Muscle of leg (tissue), 11 donors: Measurements from ENCODE around the gene ABCC3. TPM values are rescaled to one million over a fixed set of nuclear protein-coding genes. Genes with fewer than 3 reads are reported as not detected.
"Not testable (repeated sequence)": the region's sequence is repeated elsewhere in the genome, so short reads cannot be mapped to it uniquely, and the experiment has no call there.

Experiments used
- DNase-seq: peaks from one replicate; pipeline ENCODE4 v3.0.0; 2013
- H3K27ac ChIP-seq: one replicate; pipeline ENCODE4 v1.5.1; 2013; ENCODE audit warnings: mild to moderate bottlenecking, low read length, control low read depth
- H3K27me3 ChIP-seq: one replicate; pipeline ENCODE4 v1.6.1; 2013; ENCODE audit warnings: low read length; ENCODE audit not compliant: control insufficient read depth, insufficient read depth
- H3K36me3 ChIP-seq: one replicate; pipeline ENCODE4 v1.6.1; 2013; ENCODE audit warnings: low read length; ENCODE audit not compliant: control insufficient read depth, insufficient read depth
- H3K4me1 ChIP-seq: one replicate; pipeline ENCODE4 v1.6.1; 2013; ENCODE audit warnings: low read length; ENCODE audit not compliant: control insufficient read depth, insufficient read depth
- H3K4me3 ChIP-seq: one replicate; pipeline ENCODE4 v1.5.1; 2013; ENCODE audit warnings: low read length, control low read depth
- H3K9me3 ChIP-seq: replicated peaks from 2 replicates; pipeline ENCODE4 v1.6.1; 2013; ENCODE audit warnings: low read depth, low read length; ENCODE audit not compliant: control insufficient read depth
- WGBS: methylation state at CpG from one replicate; pipeline ENCODE4 v1.1.5; 2013; ENCODE audit warnings: missing lambda C conversion rate; ENCODE audit not compliant: insufficient coverage; 5-methylcytosine and 5-hydroxymethylcytosine counted together
- polyA plus RNA-seq, 8 donors: library from polyadenylated mRNA; unstranded; fragments of 120-200 nt; gene quantifications; one replicate each; pipeline versions ENCODE4 v1.2.1 to v1.2.3, GENCODE V29; 2013; ENCODE audit warnings: inconsistent platforms in 1 of 8, low replicate concordance in 1 of 8; ENCODE audit not compliant: insufficient read length in 8 of 8, insufficient read depth in 1 of 8
- total RNA-seq: library from RNA; stranded (reverse); fragments of 120-200 nt; gene quantifications from one replicate; pipeline ENCODE4 v1.2.4, GENCODE V29; 2013

ABCC3 gene
- total and polyA plus RNA-seq, 9 donors: 0.24 to 8.0 (median 0.39) TPM

DNA sequence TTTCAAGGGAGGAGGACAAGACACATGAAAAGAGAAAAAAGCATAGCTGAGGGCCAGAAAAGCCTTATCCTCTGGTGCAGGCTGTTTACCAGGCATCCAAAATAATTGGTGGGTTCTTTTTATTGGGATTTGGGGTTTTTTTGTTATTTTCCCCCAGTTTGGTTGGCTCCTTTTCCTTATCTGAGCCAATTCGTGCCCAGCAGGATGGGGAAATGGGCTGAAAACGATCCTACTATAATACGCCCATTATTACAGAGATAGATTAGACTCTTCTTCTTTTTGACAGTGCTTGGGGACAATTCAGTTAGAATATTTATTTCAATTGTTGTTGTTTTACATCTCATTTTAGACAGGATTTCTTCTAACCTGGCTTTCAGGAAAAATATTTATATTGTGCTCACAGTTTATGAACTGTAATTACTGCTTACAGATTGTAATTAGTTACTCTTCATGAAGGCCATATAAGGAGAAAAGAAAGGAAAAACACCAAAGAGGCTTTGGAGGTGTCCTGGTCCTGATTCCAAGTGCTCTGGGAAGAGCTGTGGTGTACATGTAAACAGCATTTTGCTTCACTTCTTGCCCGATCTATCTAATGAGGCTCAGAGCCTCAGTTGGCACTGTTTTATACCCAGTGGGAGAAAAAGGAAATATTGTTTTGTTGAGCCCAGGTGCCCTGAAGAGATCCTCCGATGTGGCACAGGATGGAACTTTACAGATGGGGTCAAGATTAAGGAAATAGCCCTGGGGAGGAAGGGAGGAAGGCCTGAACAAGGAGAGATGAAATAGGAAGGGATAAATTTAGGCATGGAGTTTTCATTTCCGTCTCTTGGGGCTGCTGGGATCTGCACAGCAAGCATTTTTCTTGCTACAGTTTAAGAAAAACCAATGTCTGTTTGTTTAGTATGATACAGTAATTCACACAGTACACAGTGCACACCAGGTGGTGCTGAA, 73.6 kb downstream of the ABCC3 start:
- Histone ChIP-seq H3K4me3 (peak overlapping the region; percentile 75), H3K36me3 (peaks cover 25% of the 10 kb centered on the region), H3K9me3 (no peaks in the 10 kb centered on the region), H3K27me3 (no peaks in the 10 kb centered on the region), H3K27ac (peak overlapping the region; percentile 99), H3K4me1 (peaks cover 26% of the 10 kb centered on the region)
- peak; percentile 87 for DNase-seq
- WGBS: 14% methylated on average over 1 of the region's 6 CpGs

DNA sequence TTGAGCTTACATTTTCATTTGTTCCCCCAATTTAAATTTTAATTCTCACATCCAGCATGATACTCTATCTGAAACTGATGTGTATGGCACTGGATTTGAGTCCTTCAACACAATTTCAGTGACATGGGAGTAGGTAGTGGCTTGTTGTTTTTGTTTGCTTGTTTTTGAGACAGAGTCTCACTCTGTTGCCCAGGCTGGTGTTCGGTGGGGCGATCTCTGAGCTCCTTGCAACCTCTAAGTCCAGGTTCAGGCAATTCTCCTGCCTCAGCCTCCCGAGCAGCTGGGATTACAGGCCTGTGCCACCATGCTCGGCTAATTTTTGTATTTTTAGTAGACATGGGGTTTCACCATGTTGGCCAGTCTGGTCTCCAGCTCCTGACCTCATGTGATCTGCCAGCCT, 74.4 kb downstream of the ABCC3 start:
- not testable (repeated sequence) for H3K4me3 ChIP-seq, H3K9me3 ChIP-seq, DNase-seq, H3K27me3 ChIP-seq
- H3K27ac ChIP-seq: peak overlapping the region; percentile 99
- peaks cover 18% of the 10 kb centered on the region for H3K36me3 ChIP-seq
- H3K4me1 ChIP-seq: peaks cover 24% of the 10 kb centered on the region
- 86% methylated on average over 3 of the region's 4 CpGs for WGBS

DNA sequence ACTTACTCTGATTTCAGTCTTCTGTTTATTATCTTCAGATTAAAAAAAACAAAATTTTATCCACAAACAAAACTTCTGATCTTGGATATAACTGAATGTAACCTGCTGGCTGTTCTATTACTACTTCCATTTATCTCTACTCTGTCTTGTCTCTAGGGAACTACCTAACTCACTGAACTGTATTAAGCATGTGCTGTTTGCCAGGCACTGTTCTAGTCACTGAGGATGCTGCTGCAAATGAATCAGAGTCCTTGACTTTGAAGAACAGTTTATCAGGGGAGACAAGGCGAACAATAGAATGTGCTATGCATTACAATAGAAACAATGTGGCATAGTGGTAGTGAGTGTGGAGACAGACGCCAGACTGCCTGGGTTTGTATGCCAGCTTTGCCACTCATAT, 75.3 kb downstream of the ABCC3 start:
- H3K4me3 ChIP-seq: no peak overlapping the region
- H3K9me3 ChIP-seq: no peaks in the 10 kb centered on the region
- H3K4me1 ChIP-seq: peaks cover 24% of the 10 kb centered on the region
- no peak overlapping the region for H3K27ac ChIP-seq
- no peak for DNase-seq
- H3K27me3 ChIP-seq: no peaks in the 10 kb centered on the region
- 100% methylated on average over 1 of the region's 2 CpGs for WGBS
- H3K36me3 ChIP-seq: peaks cover 10% of the 10 kb centered on the region

DNA sequence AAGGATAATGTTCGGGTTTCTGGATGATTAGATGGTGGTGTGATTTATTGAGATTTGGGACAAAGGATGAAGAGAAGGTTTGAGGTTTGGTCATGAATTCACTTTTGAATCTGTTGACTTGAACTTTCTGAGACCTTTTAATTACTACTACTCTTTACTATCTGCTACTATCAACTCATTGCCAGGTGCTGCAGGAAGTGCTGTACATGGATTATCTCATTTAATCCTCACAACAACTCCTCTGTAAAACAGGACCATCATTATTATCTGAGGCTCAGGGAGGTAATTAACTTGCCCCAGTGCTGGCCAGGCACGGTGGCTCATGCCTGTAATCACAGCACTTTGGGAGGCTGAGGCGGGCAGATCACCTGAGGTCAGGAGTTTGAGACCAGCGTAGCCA, 76.0 kb downstream of the ABCC3 start:
- peaks cover 4% of the 10 kb centered on the region for H3K36me3 ChIP-seq
- 100% methylated on average over 2 of the region's 4 CpGs for WGBS
- H3K4me3 ChIP-seq: no peak overlapping the region
- H3K9me3 ChIP-seq: no peaks in the 10 kb centered on the region
- peaks cover 21% of the 10 kb centered on the region for H3K4me1 ChIP-seq
- H3K27me3 ChIP-seq: no peaks in the 10 kb centered on the region
- no peak for DNase-seq
- no peak overlapping the region for H3K27ac ChIP-seq

DNA sequence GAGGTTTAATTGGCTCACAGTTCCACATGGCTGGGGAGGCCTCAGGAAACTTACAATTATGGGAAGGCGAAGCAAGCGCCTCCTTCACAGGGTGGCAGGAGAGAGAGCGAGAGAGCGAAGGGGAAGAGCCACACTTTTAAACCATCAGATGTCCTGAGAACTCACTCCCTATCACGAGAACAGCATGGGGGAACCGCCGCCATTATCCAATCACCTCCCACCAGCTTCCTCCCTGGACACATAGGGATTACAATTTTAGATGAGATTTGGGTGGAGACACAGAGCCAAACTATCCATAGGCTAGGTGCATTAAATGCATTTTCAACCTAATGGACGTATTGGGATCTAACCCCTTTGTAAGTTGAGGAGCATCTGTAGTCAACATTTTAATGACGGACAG, 78.0 kb downstream of the ABCC3 start:
- H3K4me3 ChIP-seq: no peak overlapping the region

DNA sequence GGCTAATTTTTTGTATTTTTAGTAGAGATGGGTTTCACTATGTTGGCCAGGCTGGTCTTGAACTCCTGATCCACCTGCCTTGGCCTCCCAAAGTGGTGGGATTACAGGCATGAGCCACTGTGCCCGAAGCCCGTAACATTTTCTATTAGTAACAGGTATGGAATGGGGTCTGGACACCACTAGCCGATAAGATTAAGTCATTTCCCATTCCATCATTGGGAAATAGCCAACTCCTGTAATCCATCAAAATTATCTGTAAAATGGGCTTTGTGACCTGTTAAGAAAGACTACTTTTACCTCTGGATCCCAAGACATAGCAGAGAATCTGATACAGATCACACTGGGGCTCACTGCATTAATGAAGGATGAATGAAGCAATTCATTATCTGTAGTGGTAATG, 80.8 kb downstream of the ABCC3 start:
- Histone ChIP-seq H3K9me3 (no peaks in the 10 kb centered on the region), H3K4me1 (peaks cover 5% of the 10 kb centered on the region), H3K36me3 (no peaks in the 10 kb centered on the region), H3K27me3 (no peaks in the 10 kb centered on the region), H3K27ac (no peak overlapping the region), H3K4me3 (no peak overlapping the region)
- no peak for DNase-seq
- no CpG with 5 or more reads among the region's 3 CpGs for WGBS

More for the DNA sequence above, 78.0 kb downstream of the ABCC3 start:
- no peak for DNase-seq
- 66% methylated on average over 5 of the region's 9 CpGs for WGBS
- H3K9me3 ChIP-seq: no peaks in the 10 kb centered on the region
- H3K27me3 ChIP-seq: no peaks in the 10 kb centered on the region
- no peak overlapping the region for H3K27ac ChIP-seq
- H3K4me1 ChIP-seq: peaks cover 12% of the 10 kb centered on the region
- no peaks in the 10 kb centered on the region for H3K36me3 ChIP-seq

DNA sequence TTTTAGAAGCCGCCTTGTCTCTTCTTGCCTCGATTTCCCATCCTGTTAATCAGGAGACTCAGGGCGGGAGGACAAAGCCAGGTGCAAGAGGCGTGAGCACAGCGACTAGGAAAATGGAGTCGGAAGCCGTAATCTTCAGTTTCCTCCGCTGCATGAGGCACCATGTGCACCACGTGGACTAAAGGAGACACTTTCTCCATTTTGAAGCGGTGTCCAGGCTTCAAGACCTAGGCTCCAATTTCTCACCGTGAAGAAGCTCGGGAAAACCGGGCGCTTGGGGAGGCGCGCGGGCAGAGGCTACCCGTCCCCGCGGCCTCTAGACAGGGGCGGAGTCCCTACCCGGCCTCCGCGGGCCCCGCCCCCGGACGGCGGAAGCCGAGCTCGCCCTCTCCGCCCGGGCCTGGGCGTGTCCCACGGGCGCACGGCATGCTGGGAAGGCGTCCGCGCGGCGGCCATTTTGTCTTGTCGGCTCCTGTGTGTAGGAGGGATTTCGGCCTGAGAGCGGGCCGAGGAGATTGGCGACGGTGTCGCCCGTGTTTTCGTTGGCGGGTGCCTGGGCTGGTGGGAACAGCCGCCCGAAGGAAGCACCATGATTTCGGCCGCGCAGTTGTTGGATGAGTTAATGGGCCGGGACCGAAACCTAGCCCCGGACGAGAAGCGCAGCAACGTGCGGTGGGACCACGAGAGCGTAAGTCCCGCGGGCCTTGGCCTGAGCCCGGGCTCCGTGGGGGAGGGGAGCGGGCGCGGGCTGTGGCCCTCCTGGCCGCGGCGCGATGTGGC, 84.7 kb downstream of the ABCC3 start, which contains the start of gene LUC7L3:
TSS of gene LUC7L3 (plus strand) at position 460 of the 780 bp plus-strand sequence. CDS start at position 590, 130 bp downstream.
- Histone ChIP-seq H3K27ac (peak within 1 kb of the TSS; percentile 97), H3K27me3 (no peaks in the 10 kb centered on the region), H3K9me3 (no peaks in the 10 kb centered on the region), H3K4me1 (peaks cover 8% of the 10 kb centered on the region), H3K36me3 (no peaks in the 10 kb centered on the region), H3K4me3 (peak within 1 kb of the TSS; percentile 60)
- 2% methylated on average over 66 of the region's 76 CpGs for WGBS
- peak; percentile 98 for DNase-seq

DNA sequence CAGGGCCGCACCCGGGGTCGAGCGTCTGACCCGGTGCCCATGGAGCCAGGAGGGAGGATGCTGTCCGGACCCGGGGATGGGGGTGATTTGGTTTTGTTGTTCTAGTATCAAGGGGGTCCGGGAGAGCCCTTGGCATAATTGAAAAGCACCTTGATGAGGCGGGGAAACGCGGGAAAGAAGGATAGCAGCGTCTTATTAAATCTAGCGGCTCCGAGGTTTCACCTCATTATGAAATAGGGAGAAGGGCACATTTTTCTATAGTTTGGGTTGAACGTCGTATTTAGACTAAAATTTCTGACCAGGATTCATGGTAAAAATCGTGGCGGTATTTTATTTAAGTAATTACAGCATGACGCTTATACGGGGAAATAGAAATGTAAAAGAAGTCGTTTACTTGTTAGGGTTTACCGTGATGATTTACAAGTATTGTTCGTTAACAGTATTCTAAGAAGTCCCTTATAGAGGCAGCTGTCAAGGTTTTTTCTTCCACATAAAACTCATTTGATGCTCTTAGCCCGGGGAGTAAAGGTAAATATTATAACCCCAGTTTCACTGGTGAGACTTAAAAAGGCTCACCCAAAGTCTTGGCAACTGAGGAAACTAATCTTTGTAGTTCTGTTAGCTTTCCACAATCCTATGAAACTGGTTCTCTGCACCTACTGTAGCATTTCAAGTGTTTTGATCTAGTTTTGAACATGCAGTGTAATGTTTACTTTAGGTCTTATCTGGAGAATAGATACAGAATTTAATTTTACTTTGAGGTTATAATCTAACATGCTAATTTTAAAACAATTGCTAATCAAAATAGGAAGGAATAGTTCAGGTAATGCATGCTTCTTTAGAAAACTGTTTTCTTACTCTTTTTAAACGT, 85.5 kb downstream of the ABCC3 start:
- 0% methylated on average over 19 of the region's 25 CpGs for WGBS
- H3K36me3 ChIP-seq: no peaks in the 10 kb centered on the region
- peak overlapping the region; percentile 60 for H3K4me3 ChIP-seq
- H3K4me1 ChIP-seq: peaks cover 8% of the 10 kb centered on the region
- H3K27me3 ChIP-seq: no peaks in the 10 kb centered on the region
- H3K27ac ChIP-seq: peak overlapping the region; percentile 97
- DNase-seq: no peak
- no peaks in the 10 kb centered on the region for H3K9me3 ChIP-seq

DNA sequence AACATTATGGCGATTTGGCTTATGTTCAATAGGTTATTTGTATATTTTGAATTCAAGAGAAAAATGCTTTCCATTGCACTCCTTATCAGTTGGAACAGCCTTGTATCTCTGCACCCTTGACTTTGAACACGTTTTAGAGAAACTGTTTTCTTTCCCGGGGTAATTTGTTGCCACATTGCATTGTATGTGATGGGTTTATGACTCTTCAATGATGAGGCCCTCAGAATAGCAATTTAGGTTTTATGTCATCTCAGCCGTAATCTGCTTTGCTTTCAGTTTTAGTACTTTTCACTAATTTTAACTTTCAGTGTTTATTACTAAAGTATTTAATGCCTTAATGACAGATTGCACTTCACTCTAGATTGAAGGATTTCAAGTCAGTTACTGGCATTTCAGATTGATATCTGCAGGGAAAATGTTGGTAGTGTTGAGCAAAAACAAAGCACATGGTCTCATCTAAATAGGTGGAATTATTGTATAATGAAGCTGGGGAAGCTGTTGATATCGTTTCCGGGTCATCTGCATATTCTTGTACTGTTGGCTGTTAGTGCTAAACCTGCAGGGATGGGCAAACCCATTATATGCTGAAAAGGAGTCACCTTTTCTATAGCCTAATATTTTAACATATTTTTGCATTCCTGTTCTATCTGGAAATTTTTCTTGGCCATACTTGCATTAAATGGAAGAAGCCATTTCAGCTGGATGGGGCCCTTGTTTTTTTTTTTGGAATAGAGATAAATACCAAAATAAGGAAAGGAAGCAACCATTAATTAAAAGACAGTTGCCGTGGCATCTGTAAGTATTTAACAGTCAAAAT, 86.7 kb downstream of the ABCC3 start:
- DNase-seq: no peak
- peak overlapping the region; percentile 60 for H3K4me3 ChIP-seq
- no CpG with 5 or more reads among the region's 7 CpGs for WGBS
- no peaks in the 10 kb centered on the region for H3K27me3 ChIP-seq
- H3K9me3 ChIP-seq: no peaks in the 10 kb centered on the region
- H3K36me3 ChIP-seq: no peaks in the 10 kb centered on the region
- H3K4me1 ChIP-seq: peaks cover 10% of the 10 kb centered on the region
- no peak overlapping the region for H3K27ac ChIP-seq
